Astrocyte (in vitro differentiated cells and primary cell): ENCODE measurements around the gene SQSTM1. TPM values are rescaled to one million over a fixed set of nuclear protein-coding genes. Genes with fewer than 3 reads are reported as not detected.
"Not testable (repeated sequence)": the region's sequence is repeated elsewhere in the genome, so short reads cannot be mapped to it uniquely, and the experiment has no call there.

ENCODE experiments used
- DNase-seq: peaks from one replicate; pipeline ENCODE4 v3.0.0-alpha.2; 2010; ENCODE audit warnings: low read depth
- FAIRE-seq: peaks from 2 replicates; lab custom pipeline; 2011; peaks lifted over from hg19 to GRCh38; lab: Jason Lieb, UNC
- H2AFZ ChIP-seq: 2 replicates; pipeline ENCODE4 v1.6.0; 2012; ENCODE audit warnings: low read depth, low read length, inconsistent platforms
- H3K27ac ChIP-seq: 2 replicates; pipeline ENCODE4 v1.5.1; 2011; ENCODE audit warnings: low read depth, low read length, inconsistent platforms
- H3K27me3 ChIP-seq: 2 replicates; pipeline ENCODE4 v1.6.0; 2011; ENCODE audit warnings: low read length, inconsistent platforms; ENCODE audit not compliant: insufficient read depth
- H3K36me3 ChIP-seq: 2 replicates; pipeline ENCODE4 v1.5.1; 2011; ENCODE audit warnings: low read length, inconsistent platforms; ENCODE audit not compliant: insufficient read depth
- H3K4me1 ChIP-seq: 2 replicates; pipeline ENCODE4 v1.5.1; 2011; ENCODE audit warnings: low read length, inconsistent platforms; ENCODE audit not compliant: insufficient read depth
- H3K4me2 ChIP-seq: 2 replicates; pipeline ENCODE4 v1.6.0; 2012; ENCODE audit warnings: low read length, inconsistent platforms
- H3K4me3 ChIP-seq: 2 replicates; pipeline ENCODE4 v1.5.1; 2011; ENCODE audit warnings: low read depth, mild to moderate bottlenecking, low read length, inconsistent platforms; ENCODE audit not compliant: insufficient read depth
- H3K79me2 ChIP-seq: 2 replicates; pipeline ENCODE4 v1.6.0; 2012; ENCODE audit warnings: mild to moderate bottlenecking, low read length, inconsistent platforms; ENCODE audit not compliant: insufficient read depth
- H3K9ac ChIP-seq: 2 replicates; pipeline ENCODE4 v1.6.0; 2012; ENCODE audit warnings: mild to moderate bottlenecking, low read length, inconsistent platforms
- H3K9me3 ChIP-seq: 2 replicates; pipeline ENCODE4 v1.5.1; 2012; ENCODE audit warnings: low read depth, mild to moderate bottlenecking, low read length, inconsistent platforms; ENCODE audit not compliant: insufficient read depth
- H4K20me1 ChIP-seq: 2 replicates; pipeline ENCODE4 v1.6.0; 2012; ENCODE audit warnings: low read length, inconsistent platforms; ENCODE audit not compliant: insufficient read depth
- H3K27ac Mint-ChIP-seq: one replicate; pipeline ENCODE4 v1.8.0; 2021; ENCODE audit warnings: mild to moderate bottlenecking, mixed read lengths; ENCODE audit not compliant: unreplicated experiment
- H3K27me3 Mint-ChIP-seq: one replicate; pipeline ENCODE4 v1.8.0; 2021; ENCODE audit warnings: low read depth, mixed read lengths; ENCODE audit not compliant: unreplicated experiment
- H3K36me3 Mint-ChIP-seq: one replicate; pipeline ENCODE4 v1.8.0; 2021; ENCODE audit warnings: low read depth, mixed read lengths; ENCODE audit not compliant: unreplicated experiment
- H3K4me1 Mint-ChIP-seq: one replicate; pipeline ENCODE4 v1.8.0; 2021; ENCODE audit warnings: low read depth, mixed read lengths; ENCODE audit not compliant: unreplicated experiment
- H3K4me3 Mint-ChIP-seq: one replicate; pipeline ENCODE4 v1.8.0; 2021; ENCODE audit warnings: mild to moderate bottlenecking, moderate library complexity, mixed read lengths; ENCODE audit not compliant: unreplicated experiment
- H3K9me3 Mint-ChIP-seq: one replicate; pipeline ENCODE4 v1.8.0; 2021; ENCODE audit warnings: mild to moderate bottlenecking, mixed read lengths; ENCODE audit not compliant: unreplicated experiment
- EZH2 ChIP-seq: IDR thresholded peaks from 2 replicates; pipeline ENCODE4 v1.6.1; 2012; ENCODE audit warnings: mild to moderate bottlenecking, low read length, inconsistent platforms; ENCODE audit not compliant: insufficient read depth
- total RNA-seq: library from RNA; stranded (reverse); gene quantifications from 2 replicates; pipeline ENCODE4 v1.2.1, GENCODE V29; 2021
- TF ChIP-seq, protein P1 (sequence below): IDR thresholded peaks from 2 replicates; pipeline ENCODE4 v1.5.1; 2011; ENCODE audit warnings: low read depth, mild to moderate bottlenecking, inconsistent platforms, low read length, moderate library complexity; ENCODE audit not compliant: insufficient read depth

Gene SQSTM1
- total RNA-seq, 1 donor from 2014 or later = 262 TPM

DNA sequence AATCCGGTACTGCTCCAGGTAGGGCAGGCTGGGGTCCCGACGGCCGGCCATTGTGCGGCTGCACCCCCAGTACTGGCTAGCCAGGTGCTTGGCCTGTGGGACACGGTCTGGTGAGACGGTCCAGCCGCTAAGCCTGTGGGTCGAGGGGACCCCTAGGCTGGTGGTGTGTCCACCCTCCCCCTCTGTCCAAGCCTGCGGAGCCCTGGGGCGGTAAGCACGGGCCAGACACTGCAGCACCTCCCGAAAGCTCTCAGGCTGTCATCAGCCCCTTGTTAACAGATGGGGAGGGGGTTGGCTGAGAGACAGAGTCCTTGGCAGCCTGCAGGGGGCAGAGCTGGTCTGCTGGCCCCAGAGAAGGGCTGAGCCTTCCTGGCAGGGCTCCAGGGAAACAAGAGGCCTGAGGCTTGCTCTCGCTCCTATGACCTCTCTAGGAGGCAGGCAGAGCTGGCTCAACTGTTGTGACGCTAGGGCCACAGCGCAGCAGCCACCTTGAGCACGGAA is 49.7 kb downstream of the SQSTM1 start:
- FAIRE-seq (no peak), DNase-seq (no peak)
- no peaks in the 10 kb centered on the region for H3K9me3 ChIP-seq
- H3K4me3 ChIP-seq = no peak overlapping the region
- H3K4me1 Mint-ChIP-seq = no peaks in the 10 kb centered on the region
- peaks cover 13% of the 10 kb centered on the region for H3K36me3 ChIP-seq
- no peak overlapping the region for H3K27ac Mint-ChIP-seq
- H3K79me2 ChIP-seq = no peaks in the 10 kb centered on the region
- no peak overlapping the region for H3K4me2 ChIP-seq
- H3K27me3 ChIP-seq = no peaks in the 10 kb centered on the region
- no peaks in the 10 kb centered on the region for H3K4me1 ChIP-seq
- H3K27me3 Mint-ChIP-seq = no peaks in the 10 kb centered on the region
- TF ChIP-seq, protein P1, sequence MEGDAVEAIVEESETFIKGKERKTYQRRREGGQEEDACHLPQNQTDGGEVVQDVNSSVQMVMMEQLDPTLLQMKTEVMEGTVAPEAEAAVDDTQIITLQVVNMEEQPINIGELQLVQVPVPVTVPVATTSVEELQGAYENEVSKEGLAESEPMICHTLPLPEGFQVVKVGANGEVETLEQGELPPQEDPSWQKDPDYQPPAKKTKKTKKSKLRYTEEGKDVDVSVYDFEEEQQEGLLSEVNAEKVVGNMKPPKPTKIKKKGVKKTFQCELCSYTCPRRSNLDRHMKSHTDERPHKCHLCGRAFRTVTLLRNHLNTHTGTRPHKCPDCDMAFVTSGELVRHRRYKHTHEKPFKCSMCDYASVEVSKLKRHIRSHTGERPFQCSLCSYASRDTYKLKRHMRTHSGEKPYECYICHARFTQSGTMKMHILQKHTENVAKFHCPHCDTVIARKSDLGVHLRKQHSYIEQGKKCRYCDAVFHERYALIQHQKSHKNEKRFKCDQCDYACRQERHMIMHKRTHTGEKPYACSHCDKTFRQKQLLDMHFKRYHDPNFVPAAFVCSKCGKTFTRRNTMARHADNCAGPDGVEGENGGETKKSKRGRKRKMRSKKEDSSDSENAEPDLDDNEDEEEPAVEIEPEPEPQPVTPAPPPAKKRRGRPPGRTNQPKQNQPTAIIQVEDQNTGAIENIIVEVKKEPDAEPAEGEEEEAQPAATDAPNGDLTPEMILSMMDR = no peak
- no peak for TF ChIP-seq EZH2
- peaks cover 5% of the 10 kb centered on the region for H3K9me3 Mint-ChIP-seq
- no peak overlapping the region for H3K27ac ChIP-seq
- no peak overlapping the region for H3K9ac ChIP-seq
- no peak overlapping the region for H3K4me3 Mint-ChIP-seq
- no peaks in the 10 kb centered on the region for H4K20me1 ChIP-seq
- peaks cover 18% of the 10 kb centered on the region for H3K36me3 Mint-ChIP-seq
- H2AFZ ChIP-seq = no peak overlapping the region

DNA sequence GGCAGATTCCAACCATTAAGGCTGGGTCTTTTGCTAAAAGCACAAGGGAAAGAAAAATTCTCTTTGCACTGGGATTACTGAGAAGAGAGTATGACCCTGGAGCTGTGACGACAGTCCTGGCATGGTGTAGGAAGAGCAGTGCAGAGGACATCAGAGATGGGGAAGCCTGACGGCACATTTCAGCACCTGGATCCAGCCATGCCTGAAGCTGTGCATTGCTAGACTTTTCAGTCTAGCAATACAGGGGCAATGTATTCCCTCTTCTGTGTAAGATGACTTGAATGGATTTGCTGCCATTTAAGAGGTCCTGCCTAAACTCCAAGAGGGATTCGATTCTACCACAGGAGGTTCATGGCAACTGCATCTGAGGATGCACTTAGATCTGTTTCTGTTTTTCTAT is 50.2 kb downstream of the SQSTM1 start:
- Histone ChIP-seq H3K9me3 (no peaks in the 10 kb centered on the region), H3K9ac (no peak overlapping the region), H3K27ac (no peak overlapping the region), H3K4me3 (no peak overlapping the region), H3K36me3 (peaks cover 16% of the 10 kb centered on the region), H4K20me1 (no peaks in the 10 kb centered on the region), H2AFZ (no peak overlapping the region), H3K27me3 (no peaks in the 10 kb centered on the region), H3K4me1 (no peaks in the 10 kb centered on the region), H3K4me2 (no peak overlapping the region), H3K79me2 (no peaks in the 10 kb centered on the region)
- TF ChIP-seq, protein P1 = no peak
- Mint-ChIP-seq H3K4me3 (no peak overlapping the region), H3K9me3 (peaks cover 5% of the 10 kb centered on the region), H3K27ac (no peak overlapping the region), H3K4me1 (no peaks in the 10 kb centered on the region), H3K27me3 (no peaks in the 10 kb centered on the region), H3K36me3 (peaks cover 18% of the 10 kb centered on the region)
- FAIRE-seq (no peak), DNase-seq (no peak)

DNA sequence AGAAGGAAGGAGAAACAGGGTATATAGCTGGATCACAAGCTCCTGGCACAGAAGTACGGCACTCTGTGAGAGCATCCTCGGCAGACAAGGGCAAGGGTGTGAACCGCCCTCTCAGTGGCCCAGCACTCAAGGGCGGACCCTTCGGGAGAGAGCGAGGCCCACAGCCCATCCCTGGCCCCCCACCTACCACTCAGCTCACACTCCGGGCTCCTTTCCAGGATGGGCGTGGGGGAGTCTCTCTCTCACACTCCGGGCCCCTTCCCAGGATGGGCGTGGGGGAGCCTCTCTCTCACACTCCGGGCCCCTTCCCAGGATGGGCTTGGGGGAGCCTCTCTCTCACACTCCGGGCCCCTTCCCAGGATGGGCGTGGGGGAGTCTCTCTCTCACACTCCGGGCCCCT is 50.8 kb downstream of the SQSTM1 start:
- not testable (repeated sequence) for H3K4me3 ChIP-seq, H3K9ac ChIP-seq, H3K27me3 ChIP-seq, H2AFZ ChIP-seq, FAIRE-seq, H3K4me3 Mint-ChIP-seq, H3K4me1 ChIP-seq, H3K27me3 Mint-ChIP-seq, H3K79me2 ChIP-seq, H4K20me1 ChIP-seq, H3K27ac ChIP-seq, H3K9me3 Mint-ChIP-seq, H3K4me1 Mint-ChIP-seq, H3K27ac Mint-ChIP-seq, H3K9me3 ChIP-seq, H3K4me2 ChIP-seq, DNase-seq
- peaks cover 18% of the 10 kb centered on the region for H3K36me3 ChIP-seq
- H3K36me3 Mint-ChIP-seq = peaks cover 18% of the 10 kb centered on the region
